GM06990 (cell line): Measurements from ENCODE around the gene FRY.

ENCODE experiments used
- DNase-seq: peaks from one replicate; pipeline ENCODE4 v3.0.0-alpha.2; 2011; ENCODE audit not compliant: insufficient read length; ENCODE audit errors: extremely low read depth
- H3K27me3 ChIP-seq: replicated peaks from 2 replicates; pipeline ENCODE4 v1.6.0; 2011; ENCODE audit warnings: low read length; ENCODE audit not compliant: control insufficient read depth, insufficient read depth
- H3K36me3 ChIP-seq: 2 replicates; pipeline ENCODE4 v1.5.1; 2011; ENCODE audit warnings: low read length; ENCODE audit not compliant: control insufficient read depth, insufficient read depth
- H3K4me3 ChIP-seq: replicated peaks from 2 replicates; pipeline ENCODE4 v1.5.1; 2011; ENCODE audit warnings: low read depth, mild to moderate bottlenecking, control low read depth, low read length
- TF ChIP-seq, protein P1 (sequence below): IDR thresholded peaks from 2 replicates; pipeline ENCODE4 v1.5.1; 2011; ENCODE audit warnings: low read length, control low read depth, mild to moderate bottlenecking, inconsistent platforms; ENCODE audit not compliant: insufficient read depth, poor library complexity, severe bottlenecking

The FRY gene

DNA sequence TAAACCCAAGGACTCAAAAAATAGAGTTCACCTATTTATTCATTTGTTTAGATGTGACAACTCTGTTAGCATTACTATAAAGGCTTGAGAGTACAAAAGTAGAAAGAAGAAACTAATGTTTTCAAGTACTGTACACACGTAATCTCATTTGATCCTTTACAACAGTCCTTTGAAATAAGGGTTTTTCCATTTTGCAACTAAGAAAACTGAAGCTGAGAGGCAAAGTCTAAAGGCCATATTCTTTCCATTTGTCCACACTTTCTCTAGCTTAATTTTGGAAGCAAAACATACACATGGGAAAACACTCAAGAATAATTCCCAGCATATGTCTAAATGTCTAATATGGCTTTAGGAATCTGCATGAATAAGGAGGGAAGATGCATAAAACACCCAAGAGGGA lies 249.5 kb downstream of the FRY start:
- no peak overlapping the region for H3K4me3 ChIP-seq
- no peaks in the 10 kb centered on the region for H3K36me3 ChIP-seq
- no peaks in the 10 kb centered on the region for H3K27me3 ChIP-seq
- TF ChIP-seq, protein P1, sequence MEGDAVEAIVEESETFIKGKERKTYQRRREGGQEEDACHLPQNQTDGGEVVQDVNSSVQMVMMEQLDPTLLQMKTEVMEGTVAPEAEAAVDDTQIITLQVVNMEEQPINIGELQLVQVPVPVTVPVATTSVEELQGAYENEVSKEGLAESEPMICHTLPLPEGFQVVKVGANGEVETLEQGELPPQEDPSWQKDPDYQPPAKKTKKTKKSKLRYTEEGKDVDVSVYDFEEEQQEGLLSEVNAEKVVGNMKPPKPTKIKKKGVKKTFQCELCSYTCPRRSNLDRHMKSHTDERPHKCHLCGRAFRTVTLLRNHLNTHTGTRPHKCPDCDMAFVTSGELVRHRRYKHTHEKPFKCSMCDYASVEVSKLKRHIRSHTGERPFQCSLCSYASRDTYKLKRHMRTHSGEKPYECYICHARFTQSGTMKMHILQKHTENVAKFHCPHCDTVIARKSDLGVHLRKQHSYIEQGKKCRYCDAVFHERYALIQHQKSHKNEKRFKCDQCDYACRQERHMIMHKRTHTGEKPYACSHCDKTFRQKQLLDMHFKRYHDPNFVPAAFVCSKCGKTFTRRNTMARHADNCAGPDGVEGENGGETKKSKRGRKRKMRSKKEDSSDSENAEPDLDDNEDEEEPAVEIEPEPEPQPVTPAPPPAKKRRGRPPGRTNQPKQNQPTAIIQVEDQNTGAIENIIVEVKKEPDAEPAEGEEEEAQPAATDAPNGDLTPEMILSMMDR = no peak
- DNase-seq = no peak

DNA sequence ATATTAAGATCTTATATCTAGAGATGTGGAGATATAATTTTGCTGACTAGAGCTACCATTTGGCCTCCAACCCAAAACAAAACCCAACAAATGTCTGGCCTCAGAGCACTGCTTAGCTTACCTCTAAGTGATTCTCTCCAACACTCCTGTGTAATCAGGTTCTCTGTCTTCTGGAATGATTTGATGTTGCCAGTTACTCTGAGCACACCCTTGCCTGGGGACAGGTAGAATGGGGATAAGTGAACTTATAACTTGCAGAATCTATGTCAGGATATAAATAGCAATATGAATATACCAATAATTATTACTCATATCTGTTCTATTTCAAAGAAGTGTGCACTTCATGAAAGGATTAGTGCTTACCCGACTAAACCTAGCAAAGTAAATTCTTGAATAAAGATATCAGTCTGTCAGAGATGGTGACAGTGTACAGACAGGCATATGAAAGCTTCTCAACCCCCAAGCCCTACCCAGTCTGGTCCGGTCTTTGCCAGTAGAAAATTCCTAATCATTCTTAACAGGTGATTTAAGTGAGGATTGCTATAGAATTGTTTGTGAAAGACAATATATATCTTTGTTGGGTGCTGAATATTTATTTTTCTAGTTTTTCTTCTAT lies 250.6 kb downstream of the FRY start:
- DNase-seq = no peak
- TF ChIP-seq, protein P1 = no peak
- Histone ChIP-seq H3K27me3 (no peaks in the 10 kb centered on the region), H3K4me3 (no peak overlapping the region), H3K36me3 (no peaks in the 10 kb centered on the region)

DNA sequence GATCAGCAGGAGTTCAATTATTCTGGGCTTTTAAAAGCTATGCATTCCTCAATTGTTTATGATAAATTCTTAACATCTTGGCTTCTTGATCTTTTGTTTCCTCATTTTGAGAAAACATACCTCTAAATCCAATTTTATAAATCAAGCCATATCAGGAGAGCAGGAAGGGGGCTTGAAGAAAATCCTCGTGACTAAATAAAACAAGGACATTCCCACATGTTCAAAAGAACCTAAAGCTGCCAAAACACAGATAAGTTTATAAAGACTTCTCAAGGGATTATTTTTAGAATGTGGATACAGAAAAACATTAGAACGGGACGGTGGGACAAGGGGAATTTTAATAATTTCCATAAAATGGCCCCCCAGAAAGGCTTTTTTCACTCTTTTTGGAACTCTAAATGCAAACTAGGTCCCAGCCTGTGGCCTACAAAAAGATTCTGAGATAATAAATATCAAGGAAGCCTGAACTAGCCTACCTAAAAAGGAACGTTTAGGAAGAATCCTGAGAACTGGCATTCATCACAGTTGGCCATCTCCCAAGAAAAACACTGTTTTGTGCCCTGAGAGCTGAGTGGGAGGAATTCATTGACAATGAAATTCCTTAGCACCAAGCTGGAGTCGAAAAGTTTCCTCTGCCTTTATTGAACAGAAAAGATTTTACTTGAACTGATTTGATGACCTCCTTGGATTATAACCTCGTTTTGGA lies 253.5 kb downstream of the FRY start:
- H3K27me3 ChIP-seq = no peaks in the 10 kb centered on the region
- no peaks in the 10 kb centered on the region for H3K36me3 ChIP-seq
- H3K4me3 ChIP-seq = no peak overlapping the region
- DNase-seq = no peak
- TF ChIP-seq, protein P1 = no peak

DNA sequence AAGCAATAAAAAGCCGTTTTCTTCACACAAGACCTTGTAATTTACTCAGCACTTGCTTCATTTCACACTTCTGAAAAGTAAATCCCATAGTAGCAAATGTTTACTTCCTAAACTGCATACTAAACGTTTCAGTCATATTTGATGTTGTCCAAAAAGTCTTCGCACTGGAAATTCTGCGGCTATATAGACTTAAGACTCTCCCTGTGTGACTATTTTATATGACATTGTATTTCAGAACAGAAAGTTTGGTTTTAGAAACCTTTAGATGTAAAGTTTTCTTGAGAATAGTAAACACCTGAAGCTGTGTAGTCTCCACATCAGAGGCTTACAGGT lies 254.0 kb downstream of the FRY start:
- no peak for DNase-seq
- H3K36me3 ChIP-seq = no peaks in the 10 kb centered on the region
- no peaks in the 10 kb centered on the region for H3K27me3 ChIP-seq
- H3K4me3 ChIP-seq = no peak overlapping the region
- TF ChIP-seq, protein P1 = no peak

DNA sequence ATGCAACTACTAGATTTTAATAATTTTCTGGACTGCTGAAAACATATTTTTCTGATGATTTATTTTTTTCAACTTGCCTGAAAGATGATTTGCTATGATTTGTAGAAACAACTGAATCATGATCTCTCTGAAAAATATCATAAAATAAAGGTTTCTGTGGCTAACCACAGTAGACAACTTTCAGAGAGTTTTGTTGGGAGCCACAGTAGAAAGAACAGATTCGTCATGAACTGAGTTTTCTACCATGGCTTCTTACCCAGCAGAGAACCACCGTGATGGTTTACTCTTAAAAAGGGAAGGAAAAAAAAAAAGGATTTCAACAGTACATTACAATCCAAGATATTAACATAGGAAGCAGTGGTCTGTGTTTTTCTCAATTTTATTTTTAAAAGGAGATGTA lies 265.6 kb downstream of the FRY start:
- H3K4me3 ChIP-seq = no peak overlapping the region
- no peaks in the 10 kb centered on the region for H3K36me3 ChIP-seq
- no peak for DNase-seq
- TF ChIP-seq, protein P1 = no peak
- no peaks in the 10 kb centered on the region for H3K27me3 ChIP-seq
